Measurements from ENCODE around the gene GRIK1.

DNA sequence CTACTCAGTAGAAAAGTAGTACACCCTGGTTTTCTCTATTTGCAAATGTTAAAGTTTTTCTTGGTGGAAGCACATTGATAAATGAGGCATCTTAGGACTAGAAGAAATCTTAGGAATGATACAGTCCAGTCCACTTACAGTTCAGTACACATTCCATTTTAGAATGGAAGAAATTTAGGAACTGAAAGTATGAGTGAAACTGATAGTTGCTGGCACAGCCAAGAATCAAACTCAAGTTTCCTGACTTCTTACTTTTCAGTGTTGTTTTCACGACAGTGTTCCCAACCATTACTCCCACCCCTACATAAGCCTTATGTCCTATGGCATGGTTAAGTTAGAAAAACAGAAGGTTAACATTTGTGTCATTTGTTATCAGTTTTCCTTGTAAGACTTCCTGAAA is 382.6 kb downstream of the GRIK1 start:
- TF ChIP-seq, protein P1, sequence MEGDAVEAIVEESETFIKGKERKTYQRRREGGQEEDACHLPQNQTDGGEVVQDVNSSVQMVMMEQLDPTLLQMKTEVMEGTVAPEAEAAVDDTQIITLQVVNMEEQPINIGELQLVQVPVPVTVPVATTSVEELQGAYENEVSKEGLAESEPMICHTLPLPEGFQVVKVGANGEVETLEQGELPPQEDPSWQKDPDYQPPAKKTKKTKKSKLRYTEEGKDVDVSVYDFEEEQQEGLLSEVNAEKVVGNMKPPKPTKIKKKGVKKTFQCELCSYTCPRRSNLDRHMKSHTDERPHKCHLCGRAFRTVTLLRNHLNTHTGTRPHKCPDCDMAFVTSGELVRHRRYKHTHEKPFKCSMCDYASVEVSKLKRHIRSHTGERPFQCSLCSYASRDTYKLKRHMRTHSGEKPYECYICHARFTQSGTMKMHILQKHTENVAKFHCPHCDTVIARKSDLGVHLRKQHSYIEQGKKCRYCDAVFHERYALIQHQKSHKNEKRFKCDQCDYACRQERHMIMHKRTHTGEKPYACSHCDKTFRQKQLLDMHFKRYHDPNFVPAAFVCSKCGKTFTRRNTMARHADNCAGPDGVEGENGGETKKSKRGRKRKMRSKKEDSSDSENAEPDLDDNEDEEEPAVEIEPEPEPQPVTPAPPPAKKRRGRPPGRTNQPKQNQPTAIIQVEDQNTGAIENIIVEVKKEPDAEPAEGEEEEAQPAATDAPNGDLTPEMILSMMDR (IDR thresholded peaks at IDR 0.05; ENCODE audit: poor library complexity, severe bottlenecking): no peak
- TF ChIP-seq POLR2AphosphoS5 (IDR thresholded peaks at IDR 0.05) (no peak), EZH2 (IDR thresholded peaks at IDR 0.05; ENCODE audit: borderline replicate concordance, insufficient read depth, low read length, poor library complexity, severe bottlenecking) (no peak), SMC3 (conservative IDR thresholded peaks at IDR 0.05; ENCODE audit: poor library complexity) (no peak), RAD21 (conservative IDR thresholded peaks at IDR 0.05) (no peak)
- TF ChIP-seq, protein P2, sequence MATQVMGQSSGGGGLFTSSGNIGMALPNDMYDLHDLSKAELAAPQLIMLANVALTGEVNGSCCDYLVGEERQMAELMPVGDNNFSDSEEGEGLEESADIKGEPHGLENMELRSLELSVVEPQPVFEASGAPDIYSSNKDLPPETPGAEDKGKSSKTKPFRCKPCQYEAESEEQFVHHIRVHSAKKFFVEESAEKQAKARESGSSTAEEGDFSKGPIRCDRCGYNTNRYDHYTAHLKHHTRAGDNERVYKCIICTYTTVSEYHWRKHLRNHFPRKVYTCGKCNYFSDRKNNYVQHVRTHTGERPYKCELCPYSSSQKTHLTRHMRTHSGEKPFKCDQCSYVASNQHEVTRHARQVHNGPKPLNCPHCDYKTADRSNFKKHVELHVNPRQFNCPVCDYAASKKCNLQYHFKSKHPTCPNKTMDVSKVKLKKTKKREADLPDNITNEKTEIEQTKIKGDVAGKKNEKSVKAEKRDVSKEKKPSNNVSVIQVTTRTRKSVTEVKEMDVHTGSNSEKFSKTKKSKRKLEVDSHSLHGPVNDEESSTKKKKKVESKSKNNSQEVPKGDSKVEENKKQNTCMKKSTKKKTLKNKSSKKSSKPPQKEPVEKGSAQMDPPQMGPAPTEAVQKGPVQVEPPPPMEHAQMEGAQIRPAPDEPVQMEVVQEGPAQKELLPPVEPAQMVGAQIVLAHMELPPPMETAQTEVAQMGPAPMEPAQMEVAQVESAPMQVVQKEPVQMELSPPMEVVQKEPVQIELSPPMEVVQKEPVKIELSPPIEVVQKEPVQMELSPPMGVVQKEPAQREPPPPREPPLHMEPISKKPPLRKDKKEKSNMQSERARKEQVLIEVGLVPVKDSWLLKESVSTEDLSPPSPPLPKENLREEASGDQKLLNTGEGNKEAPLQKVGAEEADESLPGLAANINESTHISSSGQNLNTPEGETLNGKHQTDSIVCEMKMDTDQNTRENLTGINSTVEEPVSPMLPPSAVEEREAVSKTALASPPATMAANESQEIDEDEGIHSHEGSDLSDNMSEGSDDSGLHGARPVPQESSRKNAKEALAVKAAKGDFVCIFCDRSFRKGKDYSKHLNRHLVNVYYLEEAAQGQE (IDR thresholded peaks at IDR 0.05; ENCODE audit: borderline replicate concordance): no peak
